Mesenchymal stem cell (in vitro differentiated cells and primary cell): Measurements from ENCODE around the gene SEPTIN1.

Experiments
- DNase-seq: peaks from one replicate; pipeline ENCODE4 v3.0.0-alpha.2; 2013
- H2AFZ ChIP-seq: one replicate; pipeline ENCODE4 v1.6.1; 2013; ENCODE audit warnings: low read depth, mild to moderate bottlenecking, control low read depth, inconsistent platforms, low read length, moderate library complexity
- H2AK5ac ChIP-seq: 2 replicates; pipeline ENCODE4 v1.6.1; 2013; ENCODE audit warnings: low read length, moderate library complexity, mild to moderate bottlenecking, inconsistent platforms; ENCODE audit not compliant: severe bottlenecking
- H2BK120ac ChIP-seq: one replicate; pipeline ENCODE4 v1.6.1; 2013; ENCODE audit warnings: low read depth, mild to moderate bottlenecking, inconsistent platforms, low read length, moderate library complexity
- H2BK12ac ChIP-seq, 2 experiments: one replicate each; pipeline ENCODE4 v1.6.1; 2013; ENCODE audit warnings: inconsistent platforms in 2 of 2, low read length in 2 of 2, mild to moderate bottlenecking in 2 of 2, moderate library complexity in 2 of 2, control low read depth in 1 of 2
- H2BK15ac ChIP-seq: one replicate; pipeline ENCODE4 v1.6.1; 2013; ENCODE audit warnings: mild to moderate bottlenecking, low read depth, inconsistent platforms; ENCODE audit not compliant: poor library complexity, severe bottlenecking
- H2BK5ac ChIP-seq: 2 replicates; pipeline ENCODE4 v1.6.1; 2013; ENCODE audit warnings: low read depth, mild to moderate bottlenecking, low read length, control low read depth, inconsistent platforms; ENCODE audit not compliant: poor library complexity, severe bottlenecking
- H3K14ac ChIP-seq, 2 experiments: one replicate each; pipeline ENCODE4 v1.6.1; 2013; ENCODE audit warnings: inconsistent platforms in 2 of 2, low read length in 2 of 2, control low read depth in 1 of 2, mild to moderate bottlenecking in 1 of 2, moderate library complexity in 1 of 2
- H3K18ac ChIP-seq, 2 experiments: one replicate each; pipeline ENCODE4 v1.6.1; 2013; ENCODE audit warnings: inconsistent platforms in 2 of 2, low read length in 2 of 2, control low read depth in 1 of 2, low read depth in 1 of 2, mild to moderate bottlenecking in 1 of 2
- H3K23ac ChIP-seq, 2 experiments: one replicate each; pipeline ENCODE4 v1.6.1; 2013; ENCODE audit warnings: inconsistent platforms in 2 of 2, low read length in 2 of 2, mild to moderate bottlenecking in 2 of 2, moderate library complexity in 2 of 2, control low read depth in 1 of 2
- H3K27ac ChIP-seq: 2 replicates; pipeline ENCODE4 v1.5.1; 2013; ENCODE audit warnings: mild to moderate bottlenecking, moderate library complexity, low read length, control low read depth, inconsistent platforms; ENCODE audit not compliant: poor library complexity, severe bottlenecking
- H3K27me3 ChIP-seq, 2 experiments: 2 replicates each; pipeline versions ENCODE4 v1.6.1 to v1.7.0; 2013; ENCODE audit warnings: low read length in 2 of 2, mild to moderate bottlenecking in 2 of 2, moderate library complexity in 2 of 2, control low read depth in 1 of 2, inconsistent platforms in 1 of 2; ENCODE audit not compliant: control insufficient read depth in 1 of 2, insufficient read depth in 1 of 2
- H3K36me3 ChIP-seq, 2 experiments: 2 replicates each; pipeline versions ENCODE4 v1.6.1 to v1.7.0; 2013; ENCODE audit warnings: low read length in 2 of 2, control low read depth in 1 of 2, inconsistent platforms in 1 of 2, low read depth in 1 of 2, mild to moderate bottlenecking in 1 of 2; ENCODE audit not compliant: insufficient read depth in 2 of 2, control insufficient read depth in 1 of 2
- H3K4ac ChIP-seq, 2 experiments: one replicate each; pipeline ENCODE4 v1.6.1; 2013; ENCODE audit warnings: inconsistent platforms in 2 of 2, low read length in 2 of 2, mild to moderate bottlenecking in 2 of 2, moderate library complexity in 2 of 2, control low read depth in 1 of 2, low read depth in 1 of 2
- H3K4me1 ChIP-seq: 2 replicates; pipeline ENCODE4 v1.6.1; 2013; ENCODE audit warnings: low read depth, low read length, control low read depth; ENCODE audit not compliant: control insufficient read depth, insufficient read depth
- H3K4me2 ChIP-seq: 2 replicates; pipeline ENCODE4 v1.6.1; 2013; ENCODE audit warnings: low read length, mild to moderate bottlenecking, inconsistent platforms; ENCODE audit not compliant: poor library complexity, severe bottlenecking
- H3K4me3 ChIP-seq, 2 experiments: 2 replicates each; pipeline versions ENCODE4 v1.5.1 to v1.7.0; 2013; ENCODE audit warnings: low read length in 2 of 2, mild to moderate bottlenecking in 2 of 2, control low read depth in 1 of 2, low read depth in 1 of 2; ENCODE audit not compliant: insufficient read depth in 1 of 2
- H3K79me1 ChIP-seq: replicated peaks from 2 replicates; pipeline ENCODE4 v1.6.1; 2013; ENCODE audit warnings: mild to moderate bottlenecking, control low read depth, low read length, inconsistent platforms; ENCODE audit not compliant: poor library complexity, severe bottlenecking
- H3K9ac ChIP-seq: 2 replicates; pipeline ENCODE4 v1.7.0; 2013; ENCODE audit warnings: mild to moderate bottlenecking, low read length, moderate library complexity
- H3K9me3 ChIP-seq: 2 replicates; pipeline ENCODE4 v1.7.0; 2013; ENCODE audit warnings: mild to moderate bottlenecking, low read length; ENCODE audit not compliant: control insufficient read depth
- H4K8ac ChIP-seq: one replicate; pipeline ENCODE4 v1.6.1; 2013; ENCODE audit warnings: inconsistent platforms, mild to moderate bottlenecking, low read length, moderate library complexity
- H4K91ac ChIP-seq: one replicate; pipeline ENCODE4 v1.6.1; 2013; ENCODE audit warnings: mild to moderate bottlenecking, low read length, inconsistent platforms
- WGBS: methylation state at CpG from one replicate; pipeline ENCODE4 v1.1.7; 2013; ENCODE audit warnings: mixed read lengths; 5-methylcytosine and 5-hydroxymethylcytosine counted together

SEPTIN1 gene

DNA sequence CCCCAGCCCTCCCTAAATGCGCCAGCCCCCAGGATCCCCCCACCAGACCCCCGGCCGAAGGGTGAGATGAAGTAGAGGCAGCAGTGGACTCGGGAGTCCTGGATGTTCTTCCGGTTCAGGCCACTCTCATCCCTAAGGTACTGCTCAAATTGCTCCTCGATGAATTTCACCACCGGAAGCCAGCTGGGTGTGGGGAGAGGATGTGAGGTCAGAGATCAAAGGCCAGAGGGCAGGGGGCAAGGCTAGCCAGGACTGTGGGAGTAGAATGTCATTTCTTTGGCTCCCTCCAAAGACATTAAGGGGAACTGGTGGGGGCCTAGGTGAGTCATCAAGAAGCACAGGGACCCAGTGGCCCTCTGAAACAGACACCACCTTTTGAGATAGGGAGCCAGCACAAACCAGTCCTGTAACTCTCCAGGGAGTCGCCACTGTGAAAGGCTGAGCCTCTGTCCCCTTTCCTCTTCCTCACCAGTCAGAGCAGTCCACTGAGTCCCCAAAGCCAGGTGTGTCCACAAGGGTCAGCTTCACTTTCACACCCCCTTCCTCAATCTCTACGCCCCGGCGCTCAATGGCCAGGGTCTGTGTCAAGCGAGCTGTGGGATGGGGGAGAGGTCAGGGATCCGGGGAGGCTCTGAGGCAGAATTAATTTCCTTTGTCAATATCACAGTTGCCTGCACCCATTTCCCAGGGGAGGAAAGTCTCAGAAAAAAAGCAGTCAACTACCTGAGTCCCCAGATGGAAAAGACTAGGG, 895 bp downstream of the SEPTIN1 start:
- no peaks in the 10 kb centered on the region for H3K9me3 ChIP-seq

DNA sequence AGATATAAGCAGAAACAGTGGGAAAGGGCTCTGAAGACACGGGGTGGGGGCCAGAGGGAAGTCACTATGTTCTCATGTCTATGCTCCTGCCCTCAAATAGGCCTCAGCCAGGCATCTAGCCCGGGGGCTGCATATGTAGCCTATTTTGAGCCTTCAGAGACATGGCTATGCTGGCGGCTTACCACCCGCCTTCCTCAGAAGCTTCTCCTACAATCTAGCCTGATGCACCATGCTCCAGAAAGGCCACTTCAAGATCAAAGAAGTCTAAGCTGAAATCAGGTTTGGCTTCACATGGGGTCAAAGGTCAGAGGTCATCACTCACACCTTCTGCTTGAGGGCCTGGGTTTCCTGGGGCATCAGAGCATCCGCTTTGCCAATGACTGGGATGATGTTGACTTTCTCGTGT, 1.6 kb downstream of the SEPTIN1 start:
- no peak overlapping the region for H2BK5ac ChIP-seq
- WGBS, result 93% methylated on average over 6 of the region's 6 CpGs

More for the DNA sequence above, 895 bp downstream of the SEPTIN1 start:
- Histone ChIP-seq H2BK15ac (no peak overlapping the region), H3K18ac (no peak overlapping the region), H2BK12ac (no peak overlapping the region), H3K79me1 (peaks cover 7% of the 10 kb centered on the region), H4K91ac (peak overlapping the region; percentile 29), H3K36me3 (peaks cover 7% of the 10 kb centered on the region in 2 experiments), H3K14ac (no peak overlapping the region), H3K27ac (no peak overlapping the region), H2AK5ac (no peak overlapping the region), H3K23ac (no peak overlapping the region), H3K4me3 (no peak overlapping the region), H4K8ac (no peak overlapping the region), H2BK5ac (no peak overlapping the region), H2BK120ac (no peak overlapping the region), H3K4me2 (no peak overlapping the region), H3K9ac (no peak overlapping the region), H3K4ac (no peak overlapping the region), H3K27me3 (no peaks in the 10 kb centered on the region), H3K4me1 (peaks cover 18% of the 10 kb centered on the region), H2AFZ (no peak overlapping the region)
- WGBS, result 88% methylated on average over 9 of the region's 13 CpGs
- DNase-seq, result no peak

DNA sequence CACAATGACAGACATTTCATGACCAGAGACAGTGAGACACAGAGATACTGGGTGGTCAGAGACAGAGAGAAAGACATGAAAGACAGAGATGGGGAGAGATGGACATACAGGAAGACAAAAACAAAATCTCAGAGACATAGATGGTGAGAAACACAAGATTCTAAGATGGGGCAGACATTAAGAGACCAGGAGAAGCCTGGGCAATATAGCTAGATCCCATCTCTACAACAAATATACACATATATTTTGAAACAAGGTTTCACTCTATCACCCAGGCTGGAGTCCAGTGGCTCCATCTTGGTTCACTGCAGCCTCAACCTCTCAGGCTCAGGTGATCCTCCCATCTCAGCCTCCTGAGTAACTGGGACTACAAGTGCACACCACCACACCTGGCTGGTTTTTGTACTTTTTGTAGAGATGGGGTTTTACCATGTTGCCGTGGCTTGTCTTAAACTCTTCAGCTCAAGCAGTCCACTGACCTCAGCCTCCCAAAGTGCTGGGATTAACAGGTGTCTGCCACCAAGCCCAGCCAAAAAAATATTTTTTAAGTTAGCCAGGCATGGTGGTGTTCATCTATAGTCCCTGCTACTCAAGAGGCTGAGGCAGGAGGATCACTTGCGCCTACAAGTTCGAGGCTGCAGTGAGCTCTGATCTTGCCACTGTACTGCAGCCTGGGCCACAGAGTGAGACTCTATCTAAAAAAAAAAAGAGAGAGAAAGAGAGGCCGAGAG, 2.1 kb downstream of the SEPTIN1 start:
- Histone ChIP-seq H3K14ac (no peak overlapping the region), H4K91ac (no peak overlapping the region), H3K9ac (no peak overlapping the region), H2BK120ac (no peak overlapping the region), H3K18ac (no peak overlapping the region), H3K27ac (no peak overlapping the region), H3K4me1 (peaks cover 18% of the 10 kb centered on the region), H2BK12ac (no peak overlapping the region), H2AFZ (no peak overlapping the region), H3K4me2 (no peak overlapping the region), H3K36me3 (peaks cover 7% of the 10 kb centered on the region in 2 experiments), H4K8ac (no peak overlapping the region), H3K79me1 (peaks cover 8% of the 10 kb centered on the region), H2BK5ac (no peak overlapping the region), H2AK5ac (no peak overlapping the region), H3K4me3 (no peak overlapping the region), H3K23ac (no peak overlapping the region), H3K4ac (no peak overlapping the region), H3K27me3 (no peaks in the 10 kb centered on the region), H2BK15ac (no peak overlapping the region), H3K9me3 (no peaks in the 10 kb centered on the region)
- DNase-seq, result no peak
- WGBS, result 91% methylated on average over 4 of the region's 4 CpGs

More for the DNA sequence above, 1.6 kb downstream of the SEPTIN1 start:
- no peak overlapping the region for H4K91ac ChIP-seq
- H3K4ac ChIP-seq, result no peak overlapping the region
- no peak overlapping the region for H4K8ac ChIP-seq
- no peak overlapping the region for H3K4me2 ChIP-seq
- no peak overlapping the region for H3K4me3 ChIP-seq
- H2BK15ac ChIP-seq, result no peak overlapping the region
- no peaks in the 10 kb centered on the region for H3K27me3 ChIP-seq
- DNase-seq, result no peak
- no peak overlapping the region for H2BK120ac ChIP-seq
- H3K4me1 ChIP-seq, result peaks cover 18% of the 10 kb centered on the region
- peaks cover 8% of the 10 kb centered on the region for H3K79me1 ChIP-seq
- no peak overlapping the region for H3K9ac ChIP-seq
- H2AFZ ChIP-seq, result no peak overlapping the region
- no peak overlapping the region for H3K27ac ChIP-seq
- H3K9me3 ChIP-seq, result no peaks in the 10 kb centered on the region
- H3K36me3 ChIP-seq, result peaks cover 7% of the 10 kb centered on the region in 2 experiments
- H2BK12ac ChIP-seq, result no peak overlapping the region
- H2AK5ac ChIP-seq, result no peak overlapping the region
- H3K18ac ChIP-seq, result no peak overlapping the region
- no peak overlapping the region for H3K14ac ChIP-seq
- no peak overlapping the region for H3K23ac ChIP-seq

DNA sequence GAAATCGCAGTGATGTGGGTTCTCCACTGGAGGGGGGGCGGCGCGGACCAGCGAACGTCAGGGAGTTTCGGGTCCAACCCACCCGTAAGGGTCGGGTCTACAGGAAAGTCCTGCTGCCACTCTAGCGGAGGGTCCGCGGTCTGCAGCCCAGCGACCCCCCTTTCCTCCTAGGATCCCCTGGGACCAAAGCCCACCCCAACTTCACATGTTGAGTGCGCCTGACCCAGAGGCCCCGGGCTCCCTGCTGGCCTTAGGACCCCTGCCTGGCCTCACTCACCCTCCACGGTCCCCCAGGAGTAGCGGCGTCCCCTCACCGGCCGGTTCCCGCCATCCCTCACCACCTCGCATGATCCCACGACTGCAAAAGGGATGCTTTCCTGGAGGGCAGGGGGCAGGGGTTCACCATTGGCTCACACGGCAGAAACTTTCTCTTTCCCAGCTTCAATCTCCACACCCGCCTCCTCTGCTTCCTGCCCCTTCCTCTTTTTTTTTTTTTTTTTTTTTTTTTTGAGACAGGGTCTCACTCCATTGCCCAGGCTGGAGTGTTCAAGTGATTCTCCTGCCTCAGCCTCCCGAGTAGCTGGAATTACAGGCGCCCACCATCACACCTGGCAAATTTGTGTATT, 3.1 kb downstream of the SEPTIN1 start:
- no peak for DNase-seq
- peak overlapping the region in 1 of 2 experiments; percentile 87 for H3K18ac ChIP-seq
- H3K9me3 ChIP-seq, result no peaks in the 10 kb centered on the region
- peak overlapping the region; percentile 71 to 97 for H3K4me3 ChIP-seq
- no peak overlapping the region for H2BK120ac ChIP-seq
- peak overlapping the region; percentile 45 for H2BK15ac ChIP-seq
- no peak overlapping the region for H2AFZ ChIP-seq
- peaks cover 18% of the 10 kb centered on the region for H3K4me1 ChIP-seq
- no peak overlapping the region for H2AK5ac ChIP-seq
- peak overlapping the region; percentile 77 for H3K4me2 ChIP-seq
- H3K23ac ChIP-seq, result peak overlapping the region in 1 of 2 experiments; percentile 75
- no peaks in the 10 kb centered on the region for H3K27me3 ChIP-seq
- 21% methylated on average over 27 of the region's 27 CpGs for WGBS
- H2BK5ac ChIP-seq, result no peak overlapping the region
- H3K4ac ChIP-seq, result peak overlapping the region; percentile 16 to 87
- H4K91ac ChIP-seq, result peak overlapping the region; percentile 4
- peak overlapping the region in 1 of 2 experiments; percentile 33 for H2BK12ac ChIP-seq
- H3K79me1 ChIP-seq, result peaks cover 8% of the 10 kb centered on the region
- H3K9ac ChIP-seq, result peak overlapping the region; percentile 93
- H3K36me3 ChIP-seq, result peaks cover 7% of the 10 kb centered on the region in 2 experiments
- H3K27ac ChIP-seq, result peak overlapping the region; percentile 17
- H4K8ac ChIP-seq, result peak overlapping the region; percentile 5
- H3K14ac ChIP-seq, result peak overlapping the region in 1 of 2 experiments; percentile 96
